ENCODE measurements around the gene FHIT. TPM values are rescaled to one million over a fixed set of nuclear protein-coding genes. Genes with fewer than 3 reads are reported as not detected.

FHIT gene
- total RNA-seq, 4 donors from 2014 or later: 4.6 to 6.1 (median 5.7) TPM

- Histone ChIP-seq H3K4me3 (no peak overlapping the region), H3K36me3 (no peaks in the 10 kb centered on the region), H3K27ac (replicated peaks in 1 of 4) (no peak overlapping the region), H3K27me3 (no peaks in the 10 kb centered on the region), H3K4me1 (no peaks in the 10 kb centered on the region), H3K9me3 (no peaks in the 10 kb centered on the region)
- 93% methylated on average over 6 of the region's 6 CpGs for WGBS
- no peak for TF ChIP-seq EP300 (IDR thresholded peaks at IDR 0.05)
- intact Hi-C loops (cut with DNase I): no loop called here
- no peak for DNase-seq (ENCODE audit: extremely low spot score)
Observed at GRCh38 chr3:59699648-59700320, 1551.5 kb downstream of the FHIT start.

Small RNA genes lying within 50 kb of the gene (small RNA-seq; reads per million reads assigned to genes)
- gene MIR548BB (0 reads per million in 3 donors), gene RF00012 (0 reads per million in 3 donors)

All from esophagus muscularis mucosa (tissue), 4 donors.